Measurements from ENCODE around the gene PIP4K2A. TPM values are rescaled to one million over a fixed set of nuclear protein-coding genes. Genes with fewer than 3 reads are reported as not detected.

PIP4K2A gene
- total and polyA plus RNA-seq, 5 donors: 10.1 to 31.7 (median 22.6) TPM

- WGBS: 24% methylated on average over 4 of the region's 4 CpGs
- intact Hi-C loops (cut with DNase I): no loop called here
- ATAC-seq (peak; percentile 50), DNase-seq (no peak)
- H3K27ac ChIP-seq (ENCODE audit: low read length): peak overlapping the region; percentile 91
- no peaks in the 10 kb centered on the region for H3K9me3 ChIP-seq (ENCODE audit: control insufficient read depth, low read length)
- no peak overlapping the region for H3K4me3 ChIP-seq (ENCODE audit: low read length)
- H3K4me1 ChIP-seq (ENCODE audit: control insufficient read depth, insufficient read depth, low read length): peaks cover 26% of the 10 kb centered on the region
- no peaks in the 10 kb centered on the region for H3K27me3 ChIP-seq (ENCODE audit: control insufficient read depth, insufficient read depth)
Observed at GRCh38 chr10:22618078-22618785, 96.1 kb downstream of the PIP4K2A start.

DNA sequence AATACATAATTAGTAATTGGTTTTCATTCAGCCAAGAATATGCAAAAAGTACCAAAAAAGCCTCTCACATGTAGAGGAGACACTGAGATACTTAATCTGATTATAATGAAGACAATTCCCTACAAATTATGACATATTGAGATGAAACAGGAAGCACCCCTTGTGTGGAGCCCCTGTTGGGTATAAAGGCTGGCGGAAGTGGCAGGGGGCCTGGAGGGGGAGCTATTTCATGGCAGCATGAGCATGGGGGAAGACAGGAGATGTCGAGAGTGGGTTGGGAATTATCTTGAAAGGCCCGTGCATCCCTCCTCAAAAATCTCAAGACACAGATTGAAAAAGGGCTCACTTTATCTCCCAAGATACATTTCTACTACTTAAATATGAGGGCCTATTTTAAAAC lies 96.9 kb downstream of the PIP4K2A start:
- Histone ChIP-seq H3K4me1 (ENCODE audit: control insufficient read depth, insufficient read depth, low read length) (peaks cover 26% of the 10 kb centered on the region), H3K27ac (ENCODE audit: low read length) (peak overlapping the region; percentile 73)
- ATAC-seq: no peak

GRCh38 chr10:22617051-22617450 lies 97.3 kb downstream of the PIP4K2A start:
- no peak for DNase-seq
- intact Hi-C loops (cut with DNase I): no loop called here
- Histone ChIP-seq H3K4me1 (ENCODE audit: control insufficient read depth, insufficient read depth, low read length) (peaks cover 24% of the 10 kb centered on the region), H3K27me3 (ENCODE audit: control insufficient read depth, insufficient read depth) (no peaks in the 10 kb centered on the region), H3K9me3 (ENCODE audit: control insufficient read depth, low read length) (no peaks in the 10 kb centered on the region), H3K27ac (ENCODE audit: low read length) (peak overlapping the region; percentile 53), H3K4me3 (ENCODE audit: low read length) (no peak overlapping the region)
- no peak for ATAC-seq
- WGBS: 85% methylated on average over 3 of the region's 3 CpGs

More for the DNA sequence above, 96.9 kb downstream of the PIP4K2A start:
- Histone ChIP-seq H3K27me3 (ENCODE audit: control insufficient read depth, insufficient read depth) (no peaks in the 10 kb centered on the region), H3K4me3 (ENCODE audit: low read length) (no peak overlapping the region), H3K9me3 (ENCODE audit: control insufficient read depth, low read length) (no peaks in the 10 kb centered on the region)
- intact Hi-C loops (cut with DNase I): no loop called here
- WGBS: 71% methylated on average over 3 of the region's 3 CpGs
- DNase-seq: no peak

- H3K4me3 ChIP-seq (ENCODE audit: low read length): no peak overlapping the region
Observed at GRCh38 chr10:22615819-22616499, 98.4 kb downstream of the PIP4K2A start.

GRCh38 chr10:22615101-22615500 lies 99.3 kb downstream of the PIP4K2A start:
- Histone ChIP-seq H3K4me1 (ENCODE audit: control insufficient read depth, insufficient read depth, low read length) (peaks cover 13% of the 10 kb centered on the region), H3K27ac (ENCODE audit: low read length) (no peak overlapping the region), H3K4me3 (ENCODE audit: low read length) (no peak overlapping the region), H3K9me3 (ENCODE audit: control insufficient read depth, low read length) (no peaks in the 10 kb centered on the region), H3K27me3 (ENCODE audit: control insufficient read depth, insufficient read depth) (no peaks in the 10 kb centered on the region)
- DNase-seq: no peak
- 98% methylated on average over 2 of the region's 2 CpGs for WGBS
- intact Hi-C loops (cut with DNase I): no loop called here
- ATAC-seq: no peak

More at GRCh38 chr10:22615819-22616499, 98.4 kb downstream of the PIP4K2A start:
- Histone ChIP-seq H3K9me3 (ENCODE audit: control insufficient read depth, low read length) (no peaks in the 10 kb centered on the region), H3K4me1 (ENCODE audit: control insufficient read depth, insufficient read depth, low read length) (peaks cover 19% of the 10 kb centered on the region), H3K27me3 (ENCODE audit: control insufficient read depth, insufficient read depth) (no peaks in the 10 kb centered on the region), H3K27ac (ENCODE audit: low read length) (peak overlapping the region; percentile 79)
- ATAC-seq (peak; percentile 46 to 63), DNase-seq (peak; percentile 43 to 67 (median 59))
- WGBS: 52% methylated on average over 11 of the region's 11 CpGs
- intact Hi-C loops (cut with DNase I): no loop called here

DNA sequence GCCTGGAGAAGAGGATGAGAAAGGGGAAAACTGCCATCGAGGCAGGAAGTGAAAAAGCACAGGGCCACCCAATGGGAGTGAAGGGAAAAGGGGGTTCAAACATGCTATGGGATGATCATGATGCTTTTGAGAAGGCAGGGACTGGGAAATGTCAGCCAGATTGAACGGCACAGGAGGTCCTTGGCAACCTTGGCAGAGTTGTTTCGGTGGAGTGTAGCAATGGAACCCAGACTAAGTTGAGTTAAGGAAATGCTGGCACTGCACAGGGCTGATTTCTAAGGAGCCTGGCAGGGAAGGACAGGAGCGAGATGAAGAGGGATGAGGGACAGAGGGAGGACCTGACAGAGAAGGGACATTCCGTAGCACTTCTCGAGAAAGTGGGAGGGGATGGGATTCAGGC lies 101.4 kb downstream of the PIP4K2A start:
- Histone ChIP-seq H3K4me3 (ENCODE audit: low read length) (no peak overlapping the region), H3K4me1 (ENCODE audit: control insufficient read depth, insufficient read depth, low read length) (peaks cover 13% of the 10 kb centered on the region), H3K9me3 (ENCODE audit: control insufficient read depth, low read length) (no peaks in the 10 kb centered on the region), H3K27ac (ENCODE audit: low read length) (no peak overlapping the region), H3K27me3 (ENCODE audit: control insufficient read depth, insufficient read depth) (no peaks in the 10 kb centered on the region)
- no peak for ATAC-seq
- intact Hi-C loops (cut with DNase I): no loop called here
- DNase-seq: no peak
- WGBS: 85% methylated on average over 6 of the region's 6 CpGs

GRCh38 chr10:22612318-22612717 lies 102.1 kb downstream of the PIP4K2A start:
- ATAC-seq (no peak), DNase-seq (no peak)
- H3K27me3 ChIP-seq (ENCODE audit: control insufficient read depth, insufficient read depth): no peaks in the 10 kb centered on the region
- 83% methylated on average over 10 of the region's 10 CpGs for WGBS
- intact Hi-C loops (cut with DNase I): no loop called here
- peaks cover 12% of the 10 kb centered on the region for H3K4me1 ChIP-seq (ENCODE audit: control insufficient read depth, insufficient read depth, low read length)
- H3K4me3 ChIP-seq (ENCODE audit: low read length): no peak overlapping the region
- no peak overlapping the region for H3K27ac ChIP-seq (ENCODE audit: low read length)
- no peaks in the 10 kb centered on the region for H3K9me3 ChIP-seq (ENCODE audit: control insufficient read depth, low read length)

DNA sequence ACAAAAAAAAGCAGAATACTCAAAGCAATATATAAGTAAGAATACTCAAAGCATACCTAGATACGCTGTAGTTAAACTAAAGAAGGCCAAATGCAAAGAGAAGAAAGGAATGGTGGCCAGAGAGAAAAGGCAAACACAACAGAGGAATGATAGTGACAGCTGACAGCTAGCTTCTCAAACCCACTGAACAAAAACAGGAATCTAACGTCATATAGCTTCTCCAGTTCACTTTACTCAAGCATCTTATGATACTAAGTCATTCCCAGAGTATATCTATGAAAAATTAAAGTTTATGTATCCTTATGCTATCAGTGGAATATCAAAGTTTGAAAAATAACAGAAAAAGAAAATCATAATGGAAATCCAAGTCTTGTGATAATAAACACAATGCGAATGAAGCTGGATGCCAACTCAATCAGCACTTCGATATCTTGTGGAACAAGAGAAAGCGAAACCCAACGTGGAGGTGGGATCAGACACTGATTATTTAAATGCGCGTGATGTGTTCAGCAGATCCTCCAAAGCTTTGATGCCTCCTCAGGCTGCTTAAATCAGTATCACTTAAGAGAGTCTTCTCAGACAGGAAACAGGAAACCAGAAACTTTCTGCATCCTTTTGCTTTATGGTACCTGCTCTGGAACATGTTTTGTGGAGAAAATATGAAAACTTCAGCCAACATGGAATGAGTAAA lies 102.8 kb downstream of the PIP4K2A start:
- Histone ChIP-seq H3K27me3 (ENCODE audit: control insufficient read depth, insufficient read depth) (no peaks in the 10 kb centered on the region), H3K9me3 (ENCODE audit: control insufficient read depth, low read length) (no peaks in the 10 kb centered on the region), H3K27ac (ENCODE audit: low read length) (no peak overlapping the region), H3K4me1 (ENCODE audit: control insufficient read depth, insufficient read depth, low read length) (peaks cover 12% of the 10 kb centered on the region), H3K4me3 (ENCODE audit: low read length) (no peak overlapping the region)
- ATAC-seq (no peak), DNase-seq (no peak)
- 91% methylated on average over 8 of the region's 8 CpGs for WGBS
- intact Hi-C loops (cut with DNase I): no loop called here

GRCh38 chr10:22610610-22611009 lies 103.8 kb downstream of the PIP4K2A start:
- 78% methylated on average over 5 of the region's 5 CpGs for WGBS
- Histone ChIP-seq H3K9me3 (ENCODE audit: control insufficient read depth, low read length) (no peaks in the 10 kb centered on the region), H3K4me1 (ENCODE audit: control insufficient read depth, insufficient read depth, low read length) (peaks cover 6% of the 10 kb centered on the region), H3K4me3 (ENCODE audit: low read length) (no peak overlapping the region), H3K27ac (ENCODE audit: low read length) (no peak overlapping the region), H3K27me3 (ENCODE audit: control insufficient read depth, insufficient read depth) (no peaks in the 10 kb centered on the region)
- no peak for ATAC-seq
- no peak for DNase-seq
- intact Hi-C loops (cut with DNase I): no loop called here

GRCh38 chr10:22609719-22610465 lies 104.5 kb downstream of the PIP4K2A start:
- no peak overlapping the region for H3K4me3 ChIP-seq (ENCODE audit: low read length)
- intact Hi-C loops (cut with DNase I): no loop called here
- 65% methylated on average over 6 of the region's 6 CpGs for WGBS
- H3K4me1 ChIP-seq (ENCODE audit: control insufficient read depth, insufficient read depth, low read length): peaks cover 3% of the 10 kb centered on the region
- no peak for DNase-seq
- no peak overlapping the region for H3K27ac ChIP-seq (ENCODE audit: low read length)
- ATAC-seq: no peak
- no peaks in the 10 kb centered on the region for H3K9me3 ChIP-seq (ENCODE audit: control insufficient read depth, low read length)
- H3K27me3 ChIP-seq (ENCODE audit: control insufficient read depth, insufficient read depth): no peaks in the 10 kb centered on the region

Measured in right cardiac atrium (tissue), 5 donors.